DMS153 (cell line): ENCODE results near the gene RAP1GDS1.
A peak's percentile ranks its signal among the peaks of the same experiment; 100 is the strongest.

Experiments
- DNase-seq: peaks from one replicate; lab custom pipeline; 2025; lab: John Stamatoyannopoulos, UW

The RAP1GDS1 gene, protein sequence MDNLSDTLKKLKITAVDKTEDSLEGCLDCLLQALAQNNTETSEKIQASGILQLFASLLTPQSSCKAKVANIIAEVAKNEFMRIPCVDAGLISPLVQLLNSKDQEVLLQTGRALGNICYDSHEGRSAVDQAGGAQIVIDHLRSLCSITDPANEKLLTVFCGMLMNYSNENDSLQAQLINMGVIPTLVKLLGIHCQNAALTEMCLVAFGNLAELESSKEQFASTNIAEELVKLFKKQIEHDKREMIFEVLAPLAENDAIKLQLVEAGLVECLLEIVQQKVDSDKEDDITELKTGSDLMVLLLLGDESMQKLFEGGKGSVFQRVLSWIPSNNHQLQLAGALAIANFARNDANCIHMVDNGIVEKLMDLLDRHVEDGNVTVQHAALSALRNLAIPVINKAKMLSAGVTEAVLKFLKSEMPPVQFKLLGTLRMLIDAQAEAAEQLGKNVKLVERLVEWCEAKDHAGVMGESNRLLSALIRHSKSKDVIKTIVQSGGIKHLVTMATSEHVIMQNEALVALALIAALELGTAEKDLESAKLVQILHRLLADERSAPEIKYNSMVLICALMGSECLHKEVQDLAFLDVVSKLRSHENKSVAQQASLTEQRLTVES

DNA sequence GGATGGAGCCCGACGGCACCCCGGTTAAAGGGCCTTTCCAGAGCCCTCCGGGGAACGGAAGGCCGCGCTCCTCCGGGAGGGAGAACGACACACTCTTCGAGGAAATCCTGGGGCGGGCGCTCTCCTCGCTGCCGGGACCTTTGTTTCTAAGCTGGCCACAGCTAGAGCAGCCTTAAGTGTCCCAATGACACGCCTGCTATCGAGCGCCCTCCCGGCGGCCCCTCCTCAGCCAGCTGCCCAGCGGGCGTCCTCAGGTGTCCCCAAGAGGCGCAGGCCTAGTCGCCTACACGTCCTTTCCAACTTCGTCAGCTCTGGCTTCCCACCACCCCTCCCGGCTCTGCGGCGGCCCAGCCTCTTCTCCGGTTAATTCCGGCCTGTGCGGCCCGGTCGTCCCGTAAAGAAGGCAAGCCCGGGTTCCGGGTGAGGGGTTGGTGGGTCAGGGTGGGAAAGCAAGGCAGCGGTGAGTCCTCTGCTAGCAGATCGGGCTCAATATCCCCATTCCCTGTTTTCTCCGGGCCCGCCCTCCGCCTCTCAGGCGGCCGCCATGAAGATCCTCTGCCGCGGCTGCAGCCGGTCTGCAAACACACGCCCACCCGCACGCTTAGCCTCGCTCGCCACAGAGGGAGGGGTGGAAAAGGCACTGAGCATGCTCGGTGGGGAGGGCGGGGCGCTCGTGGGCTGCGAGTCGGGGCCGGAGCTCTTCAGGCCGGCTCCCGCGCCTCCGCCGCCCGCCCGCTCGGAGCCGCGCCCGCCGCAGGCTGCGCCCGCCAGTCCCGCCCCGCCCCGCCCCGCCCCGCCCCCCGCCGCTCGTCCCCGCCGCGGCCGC, at the start of gene RAP1GDS1:
Gene RAP1GDS1 (plus strand): TSS at position 806 of the 826 bp plus-strand sequence. CDS start 182 bp downstream, outside the sequence.
- peak; percentile 91 for DNase-seq

DNA sequence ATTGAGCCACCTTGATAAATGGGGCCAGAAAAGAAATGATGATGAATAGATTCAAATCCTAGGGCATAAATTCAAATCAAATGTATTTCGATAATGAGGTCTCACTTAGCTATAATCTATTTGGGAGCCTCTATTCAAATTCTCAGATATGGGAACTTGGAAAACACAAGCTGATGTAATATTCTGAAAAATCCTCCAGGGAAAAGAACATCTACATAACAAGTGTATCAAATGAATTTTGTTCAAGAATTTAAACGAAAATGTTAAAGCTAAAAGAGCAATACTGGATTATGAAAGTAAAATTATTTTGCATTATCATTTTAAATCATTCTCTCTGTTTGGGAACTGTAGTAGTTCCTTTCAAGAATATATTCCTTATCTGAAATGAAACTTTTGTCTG, 38.9 kb upstream of the RAP1GDS1 start:
- no peak for DNase-seq

DNA sequence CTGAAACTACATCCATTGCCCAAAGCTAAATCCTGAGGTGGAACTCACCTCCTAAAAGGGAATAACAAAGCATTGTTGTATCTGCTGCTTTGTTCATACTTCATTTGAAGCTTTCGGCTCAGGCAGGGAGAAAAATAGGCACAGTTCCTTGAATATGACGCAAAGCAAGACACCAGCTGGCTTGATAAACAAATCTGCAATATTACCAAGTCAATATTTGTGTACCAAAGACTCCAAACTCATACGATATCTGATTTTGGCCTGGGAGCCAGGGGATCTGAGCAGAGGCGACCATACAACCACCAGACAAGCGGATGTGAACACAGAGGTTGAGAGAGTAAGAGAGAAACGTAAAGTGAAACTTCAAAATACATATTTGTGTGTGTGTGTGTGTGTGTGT, 34.8 kb upstream of the RAP1GDS1 start:
- no peak for DNase-seq

DNA sequence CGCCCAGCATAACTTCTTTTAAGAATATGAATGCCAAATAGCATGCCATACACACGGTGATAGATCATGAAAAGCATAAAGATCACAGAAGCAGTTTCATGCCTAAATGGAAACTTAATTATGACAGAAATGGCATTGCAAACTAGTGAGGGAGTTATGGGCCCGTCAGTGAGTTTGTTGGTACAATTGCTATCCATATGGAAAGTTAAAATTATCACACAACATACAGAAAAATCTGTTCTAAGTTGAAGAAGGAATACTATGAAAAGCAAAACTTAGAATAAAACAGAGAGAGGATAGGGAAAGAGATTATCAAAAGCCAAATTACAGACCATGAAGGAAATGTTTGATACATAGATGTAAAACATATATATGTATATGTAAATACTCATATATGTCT, 30.2 kb upstream of the RAP1GDS1 start:
- DNase-seq, result no peak

DNA sequence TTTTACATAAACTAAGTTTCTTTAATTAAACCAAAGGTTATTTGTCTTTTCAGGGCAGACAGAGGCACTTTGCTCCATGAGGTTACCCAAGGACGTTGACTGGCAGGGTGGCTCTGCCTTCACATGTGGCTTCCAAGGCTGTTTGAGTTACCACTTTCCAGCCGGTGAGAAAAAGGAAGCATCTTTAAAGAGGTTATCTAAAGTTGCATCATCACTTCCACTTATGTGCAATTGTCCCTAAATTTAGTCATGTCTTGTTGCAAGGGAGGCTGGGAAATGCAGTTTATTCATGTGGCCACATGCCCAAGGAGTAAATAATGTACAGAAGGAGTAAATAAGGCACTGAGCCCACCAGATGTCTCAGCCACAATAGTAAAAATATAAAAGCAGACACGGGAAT, 29.0 kb upstream of the RAP1GDS1 start:
- no peak for DNase-seq

DNA sequence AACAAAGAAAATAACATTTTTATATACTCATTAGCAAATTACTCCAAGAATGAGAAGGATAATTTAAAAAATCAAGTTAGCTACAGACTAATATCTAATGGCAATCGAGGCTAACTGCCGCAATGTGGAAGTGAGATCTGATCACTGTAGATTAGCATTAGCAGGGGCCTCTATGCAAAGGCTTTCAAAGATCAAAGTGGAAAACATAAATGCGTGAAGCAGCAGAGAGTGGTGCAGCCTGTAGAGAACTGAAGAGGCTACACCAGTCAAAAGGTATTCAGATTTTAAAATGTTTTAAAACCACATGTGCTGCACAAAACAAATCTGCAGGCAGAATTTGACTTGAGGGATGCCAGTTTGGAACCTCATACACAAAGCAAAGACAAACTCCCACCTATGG, 24.0 kb upstream of the RAP1GDS1 start:
- no peak for DNase-seq

DNA sequence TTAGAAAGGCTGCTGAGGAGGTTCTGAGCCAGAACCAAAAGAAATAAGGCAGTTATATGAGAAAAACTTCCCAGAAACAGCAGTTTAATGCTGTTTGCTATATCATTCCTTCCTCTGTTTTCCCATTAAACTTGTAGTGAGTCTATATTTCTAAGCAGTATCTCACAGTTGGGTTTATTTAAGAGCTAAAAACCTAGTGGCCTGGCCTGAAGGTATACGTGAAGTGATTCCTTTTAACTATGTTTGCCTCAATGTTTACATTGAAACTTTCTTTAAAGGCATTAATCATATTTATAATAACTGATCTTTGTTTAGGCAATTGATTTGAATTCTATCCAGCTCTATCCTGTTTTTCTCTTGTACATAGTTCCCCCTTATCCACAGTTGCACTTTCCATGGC, 19.1 kb upstream of the RAP1GDS1 start:
- DNase-seq, result no peak

DNA sequence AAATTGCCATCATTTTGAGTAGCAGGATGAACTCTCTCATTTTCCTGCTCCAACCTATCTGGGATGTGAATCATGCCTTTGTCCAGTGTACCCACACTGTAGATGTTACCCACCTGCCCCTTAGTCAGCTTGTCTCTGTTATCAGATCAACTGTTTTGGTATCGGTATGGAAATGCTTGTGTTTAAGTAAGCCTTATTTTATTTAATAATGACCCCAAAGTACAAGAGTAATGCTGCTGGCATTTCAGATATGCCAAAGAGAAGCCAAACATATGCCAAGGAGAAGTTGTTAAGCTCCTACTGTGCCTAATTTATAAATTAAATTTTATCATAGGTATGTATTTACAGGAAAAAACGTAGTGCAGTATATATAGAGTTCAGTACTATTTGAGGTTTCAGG, 18.6 kb upstream of the RAP1GDS1 start:
- no peak for DNase-seq

DNA sequence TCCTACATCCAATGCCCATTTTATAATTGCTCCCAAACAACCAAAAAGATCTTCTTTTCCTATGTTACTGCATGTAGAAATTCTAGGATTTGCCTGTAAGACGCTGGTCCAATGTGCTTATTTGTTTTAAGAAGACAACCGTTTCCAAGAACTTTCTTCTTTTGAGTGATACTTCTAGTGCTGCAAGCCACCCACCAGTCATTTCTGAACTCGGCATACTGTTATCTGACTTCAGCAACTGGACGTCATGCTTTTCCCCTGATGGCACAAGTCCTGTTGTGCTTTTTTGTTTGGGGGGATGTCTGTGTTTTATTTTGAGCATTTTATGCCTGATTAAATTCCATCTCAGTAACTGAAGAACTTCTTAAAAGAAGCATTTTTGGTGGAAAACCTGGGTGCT, 16.0 kb upstream of the RAP1GDS1 start:
- no peak for DNase-seq

DNA sequence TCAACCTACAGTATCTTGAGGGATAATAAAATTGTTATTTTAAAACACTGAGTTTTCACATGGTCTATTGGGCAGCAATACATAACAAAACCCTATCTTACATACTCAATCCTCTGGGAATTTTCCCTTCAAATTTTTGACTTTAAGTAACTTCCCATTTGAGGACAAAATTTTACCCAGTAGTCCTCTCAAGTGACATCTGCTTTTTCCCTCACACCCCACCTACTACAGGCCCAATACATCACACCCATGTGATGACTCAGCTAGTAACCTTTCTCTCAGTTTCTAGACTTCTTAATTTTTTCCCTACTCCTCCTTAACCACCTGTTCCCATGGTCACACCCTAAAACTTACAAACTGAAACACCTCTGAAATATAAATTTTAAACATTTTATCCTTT, 12.2 kb upstream of the RAP1GDS1 start:
- no peak for DNase-seq

DNA sequence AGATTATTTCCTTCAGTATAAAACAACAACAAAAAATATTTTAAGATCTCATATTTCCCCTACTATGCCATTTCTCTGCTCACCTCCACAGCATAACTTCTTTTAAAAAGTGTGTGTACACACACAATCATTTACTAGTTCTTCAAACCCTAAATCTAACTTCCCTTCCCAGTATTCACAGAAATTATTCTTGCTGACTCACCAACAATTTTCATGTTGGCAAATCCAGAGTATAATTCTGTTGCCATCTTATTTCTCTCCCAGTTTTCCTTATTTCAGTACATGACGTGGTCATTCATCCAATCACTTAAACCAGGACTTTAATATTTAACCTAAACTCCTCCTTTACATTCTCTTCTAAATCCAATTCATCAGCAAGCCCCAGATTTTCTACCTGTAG, 11.4 kb upstream of the RAP1GDS1 start:
- no peak for DNase-seq

DNA sequence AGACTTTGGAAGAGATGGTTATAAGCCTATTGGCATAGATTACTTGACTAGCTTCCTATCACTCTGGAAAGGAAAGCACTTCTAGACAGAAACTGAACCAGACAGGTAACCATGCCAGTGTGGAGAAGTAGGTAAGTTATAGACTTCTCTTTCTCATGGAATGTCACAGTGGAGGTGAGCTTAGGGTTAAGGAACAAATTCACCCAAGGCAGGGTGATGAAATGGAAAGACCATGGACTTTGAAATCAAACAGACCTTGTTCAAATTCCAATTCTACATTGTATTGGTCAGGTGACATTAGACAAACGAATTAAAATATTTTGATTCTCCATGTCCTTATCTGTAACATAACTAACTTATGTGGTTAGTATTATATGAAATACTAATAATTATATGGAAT, 7.7 kb upstream of the RAP1GDS1 start:
- no peak for DNase-seq

DNA sequence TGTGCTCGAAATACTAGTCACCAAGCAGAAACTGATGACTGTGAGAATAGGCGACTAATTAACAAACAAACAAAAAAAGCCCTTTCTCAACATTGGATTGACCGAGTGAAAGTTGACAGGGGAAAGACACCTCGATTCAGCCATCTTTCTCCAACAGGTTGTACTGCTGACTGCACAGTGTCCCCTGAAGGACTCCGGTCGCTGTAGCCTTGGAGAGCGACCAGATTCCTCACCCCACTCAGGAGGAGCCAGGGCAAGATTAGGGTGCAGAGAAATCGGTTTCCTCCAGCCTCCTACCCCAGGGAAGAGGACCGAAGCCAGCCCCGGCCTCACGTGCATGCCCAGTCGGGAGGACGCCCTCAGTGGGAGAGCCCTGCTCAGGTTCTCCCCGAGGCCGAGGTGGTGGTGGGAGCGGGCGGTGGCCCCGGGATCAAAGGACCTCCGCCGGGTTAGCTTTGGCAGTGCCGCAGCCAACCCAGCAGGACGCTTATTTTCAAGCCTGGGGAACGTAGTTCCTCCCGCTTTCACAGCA, 1.1 kb upstream of the RAP1GDS1 start:
- no peak for DNase-seq

DNA sequence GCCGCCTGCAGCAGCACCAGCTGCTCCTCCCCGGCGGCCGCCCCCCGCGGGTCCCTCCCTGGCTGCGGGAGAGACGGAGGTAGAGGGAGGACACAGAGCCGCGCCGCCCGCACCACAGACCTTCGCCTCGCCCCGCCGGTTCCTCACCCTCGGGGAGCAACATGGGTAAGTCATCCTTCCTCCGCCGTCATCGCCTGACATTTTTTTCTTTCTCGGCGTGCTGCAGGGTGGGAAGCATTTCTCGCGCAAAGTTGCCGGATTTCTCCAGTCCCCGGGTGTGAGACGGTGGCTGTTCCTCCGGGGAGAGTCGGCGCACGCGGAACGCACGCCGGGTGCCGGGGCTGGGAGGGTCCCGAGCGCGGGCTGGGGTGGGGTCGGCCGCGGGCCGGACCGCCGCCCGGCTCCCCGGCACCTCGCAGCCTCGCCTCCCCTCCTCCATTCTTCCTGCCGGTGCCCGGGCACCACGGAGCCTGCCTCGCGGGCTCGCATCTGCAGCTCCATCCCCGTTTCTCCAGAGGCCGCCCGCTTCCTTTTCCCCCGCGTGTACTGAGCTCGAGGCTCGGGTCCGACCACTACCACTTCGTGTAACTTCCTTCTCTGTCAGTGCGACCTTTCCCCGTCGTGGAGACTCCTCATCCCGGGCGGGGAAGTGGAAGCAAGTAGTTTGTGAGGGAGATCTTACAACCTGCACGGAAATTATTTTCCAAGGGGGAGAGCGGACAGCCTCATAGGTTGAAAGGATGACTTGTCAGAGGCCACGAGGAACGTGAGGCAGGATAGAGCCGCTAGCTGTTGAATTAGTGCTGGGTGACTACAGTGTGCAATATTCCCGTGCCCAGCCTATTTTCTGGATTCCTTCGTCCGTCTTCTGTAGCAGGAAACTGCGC, 464 bp downstream of the RAP1GDS1 start:
- peak; percentile 34 for DNase-seq

DNA sequence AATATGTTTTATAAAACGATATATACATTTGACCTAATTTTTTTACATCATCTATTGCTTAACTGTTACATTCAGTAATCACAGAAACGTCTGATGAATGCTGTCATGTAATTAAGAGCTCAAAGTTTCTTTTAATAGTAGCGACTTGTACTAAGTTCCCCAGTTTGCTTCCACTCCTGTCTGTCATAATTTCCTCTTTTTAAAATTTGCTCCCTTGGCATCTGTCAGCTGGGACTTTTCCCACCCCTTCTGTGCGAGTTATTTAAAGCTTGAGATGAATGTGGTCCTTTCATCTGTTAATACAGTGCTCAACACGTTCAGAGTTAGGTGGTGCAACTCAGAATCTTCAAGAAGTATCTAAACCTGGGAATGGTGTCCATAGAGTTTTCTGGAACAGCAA, 1.2 kb downstream of the RAP1GDS1 start:
- DNase-seq, result no peak

DNA sequence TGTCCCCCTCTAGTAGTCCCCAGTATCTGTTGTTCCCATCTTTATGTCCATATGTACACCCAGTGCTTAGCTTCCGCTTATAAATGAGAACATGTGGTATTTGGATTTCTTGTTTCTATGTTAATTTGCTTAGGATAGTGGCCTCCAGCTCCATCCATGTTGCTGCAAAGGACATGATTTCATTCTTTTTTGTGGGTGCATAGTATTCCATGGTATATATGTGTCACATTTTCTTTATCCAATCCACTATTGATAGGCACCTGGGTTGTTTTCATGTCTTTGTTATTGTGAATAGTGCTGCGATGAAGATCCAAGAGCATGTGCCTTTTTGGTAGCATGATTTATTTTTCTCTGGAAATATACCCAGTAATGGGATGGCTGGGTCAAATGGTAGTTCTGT, 6.3 kb downstream of the RAP1GDS1 start:
- no peak for DNase-seq

DNA sequence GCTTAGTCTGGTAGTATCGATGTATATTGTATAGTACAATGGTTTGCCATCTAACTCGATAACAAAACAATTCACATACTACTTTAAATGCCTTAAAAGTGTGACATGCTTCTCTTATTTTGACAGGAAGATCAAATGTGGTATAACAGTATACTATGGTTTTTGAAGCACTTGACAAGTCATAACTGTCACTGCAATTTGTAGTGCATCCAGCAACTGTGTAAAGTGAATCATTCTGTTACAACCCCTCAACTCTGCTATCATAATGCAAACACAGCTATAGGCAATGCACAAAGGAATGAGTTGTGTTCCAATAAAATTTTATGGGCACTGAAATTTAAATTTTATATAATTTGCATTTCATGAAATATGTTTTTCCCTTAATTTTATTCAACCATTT, 14.0 kb downstream of the RAP1GDS1 start:
- DNase-seq, result no peak

DNA sequence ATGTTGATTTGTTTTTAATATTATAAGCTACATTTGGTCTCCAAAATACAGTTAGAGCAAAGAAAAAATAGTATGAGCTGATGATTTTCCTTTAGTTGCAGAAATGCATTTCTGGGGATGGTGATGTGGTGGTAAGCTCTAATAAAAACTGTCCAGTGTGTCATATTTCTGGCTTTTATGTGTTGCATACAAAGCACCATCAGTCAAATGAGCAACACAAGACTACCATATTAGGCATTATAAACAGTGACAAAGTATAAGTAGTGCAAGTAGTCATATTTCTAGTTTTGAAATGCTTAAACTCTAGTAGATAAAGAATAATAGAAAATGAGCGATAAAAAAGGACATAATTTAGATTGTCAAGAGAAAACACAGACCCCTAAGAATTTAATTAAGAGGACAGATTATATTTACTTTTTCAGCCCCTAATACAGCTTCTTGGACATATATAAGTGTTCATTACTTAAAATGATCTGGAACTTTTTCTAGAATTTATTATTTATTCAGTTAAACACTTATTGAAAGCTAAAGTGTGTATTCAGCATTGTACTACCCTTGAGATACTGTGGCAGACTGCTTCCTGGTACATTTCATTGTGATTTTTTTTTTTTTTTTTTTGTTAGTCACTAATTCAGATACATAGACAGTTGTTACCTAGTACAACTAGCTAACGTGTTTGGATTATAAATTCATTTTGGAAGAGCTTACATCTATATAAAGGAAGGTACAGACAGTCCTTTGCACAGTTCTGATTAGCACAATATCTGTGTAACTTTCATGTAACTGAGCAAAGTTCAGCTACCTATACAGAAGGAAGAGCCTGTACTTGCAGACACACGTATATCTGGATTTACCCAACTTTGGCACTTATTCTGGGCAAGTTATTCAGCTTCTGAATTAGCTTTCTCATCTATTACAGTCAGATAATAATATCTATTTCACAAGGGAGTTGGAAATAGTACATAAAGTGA, 22.3 kb downstream of the RAP1GDS1 start:
- DNase-seq, result peak; percentile 27

DNA sequence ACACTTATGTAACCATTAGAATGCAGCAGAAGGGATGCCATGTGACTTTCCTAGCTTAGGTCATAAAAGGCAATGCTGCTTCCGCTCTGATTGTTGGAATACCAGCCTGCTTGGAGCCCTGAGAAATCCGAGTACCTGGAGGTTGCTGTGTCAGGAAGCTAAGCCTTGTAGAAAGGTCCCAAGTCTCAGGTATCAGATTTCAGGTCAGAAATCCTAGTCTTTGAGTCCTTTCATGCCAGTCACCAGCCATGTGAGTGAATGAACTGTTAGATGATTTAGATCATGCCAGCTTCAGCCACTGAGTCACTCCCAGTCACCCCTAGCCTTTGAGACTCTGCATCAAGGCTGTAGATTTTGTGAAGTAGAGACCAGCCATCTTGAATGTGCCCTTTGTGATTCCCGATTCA, 23.5 kb downstream of the RAP1GDS1 start:
- DNase-seq, result no peak

DNA sequence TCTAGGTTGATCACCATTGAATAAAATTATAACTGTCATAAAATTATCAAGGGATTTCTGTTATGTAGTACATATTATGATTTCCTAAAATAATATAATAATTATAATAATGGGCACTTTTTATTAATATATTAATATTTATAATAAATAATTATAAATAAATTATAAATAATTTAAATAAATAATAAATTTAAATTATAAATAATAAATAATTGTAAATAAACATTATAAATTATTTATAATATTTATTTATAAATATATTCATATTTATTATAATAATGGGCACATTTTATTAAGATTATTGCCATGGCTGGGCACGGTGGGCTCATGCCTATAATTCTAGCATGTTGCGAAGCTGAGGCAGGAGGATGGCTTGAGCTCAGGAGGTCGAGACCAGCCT, 24.5 kb downstream of the RAP1GDS1 start:
- DNase-seq, result no peak
